Measurements from ENCODE around the gene CYP27A1.

- TF ChIP-seq EZH2phosphoT487 (conservative IDR thresholded peaks at IDR 0.05; ENCODE audit: low read length) = no peak
- no peak for TF ChIP-seq CTCF (IDR thresholded peaks at IDR 0.05; ENCODE audit: insufficient read depth, low read length, poor library complexity, severe bottlenecking)
Measured at GRCh38 chr2:218799990-218800389, 18.0 kb downstream of the CYP27A1 start.
